ENCODE measurements around the gene SP5. TPM values are rescaled to one million over a fixed set of nuclear protein-coding genes. Genes with fewer than 3 reads are reported as not detected.

Gene SP5
- total and polyA plus RNA-seq, 10 of the 15 experiments (the other 5 are each of a cell fraction or from before 2014, with no cell fraction given): not detected

DNA sequence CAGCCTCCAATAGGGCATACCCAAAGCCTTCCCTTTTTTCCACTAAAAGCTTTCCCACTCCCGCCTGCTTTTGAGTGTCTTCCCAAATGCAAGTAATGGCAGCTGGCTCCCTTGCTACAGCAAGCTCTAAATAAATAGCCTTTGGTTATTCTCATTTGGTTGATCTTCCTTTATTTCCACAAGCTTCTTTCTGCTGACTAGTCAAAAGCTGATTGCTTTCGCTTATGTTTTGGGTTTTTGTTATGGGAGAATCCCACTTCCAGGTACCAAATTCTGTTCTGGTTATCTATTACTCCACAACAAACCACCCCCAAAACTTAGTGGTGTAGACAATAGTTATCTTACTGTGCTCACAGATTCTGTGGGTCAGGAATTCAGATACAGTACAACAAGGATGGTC is 22.3 kb downstream of the SP5 start:
- FAIRE-seq (no peak), ATAC-seq (no peak), DNase-seq (ENCODE audit: low read depth, low spot score) (no peak)
- Histone ChIP-seq H3K4me1 (ENCODE audit: control insufficient read depth, insufficient read depth, low read length) (no peaks in the 10 kb centered on the region), H3K79me2 (ENCODE audit: control insufficient read depth, insufficient read depth, low read length) (no peaks in the 10 kb centered on the region), H3K9me3 (replicated peaks; ENCODE audit: control insufficient read depth, insufficient read depth, low read length) (no peaks in the 10 kb centered on the region), H3K27me3 (replicated peaks in 1 of 2; ENCODE audit: control insufficient read depth in 2 of 2, insufficient read depth in 2 of 2, low read length in 1 of 2) (peaks cover 0 to 2% of the 10 kb centered on the region in 2 experiments; a peak in 1 of 4 replicates), H4K20me1 (ENCODE audit: control insufficient read depth, insufficient read depth) (no peaks in the 10 kb centered on the region), H3K27ac (ENCODE audit: control insufficient read depth, insufficient read depth) (no peak overlapping the region), H3K9ac (ENCODE audit: control insufficient read depth, insufficient read depth, low read length) (no peak overlapping the region), H2AFZ (ENCODE audit: control insufficient read depth, low read depth, low read length) (no peak overlapping the region), H3K4me2 (ENCODE audit: control insufficient read depth, insufficient read depth) (no peak overlapping the region), H3K4me3 (no peak overlapping the region), H3K36me3 (ENCODE audit: control insufficient read depth in 2 of 2, insufficient read depth in 2 of 2, low read length in 1 of 2) (no peaks in the 10 kb centered on the region)
- TF ChIP-seq STAT1 (conservative IDR thresholded peaks at IDR 0.05) (no peak), BCL11A (IDR thresholded peaks at IDR 0.05; ENCODE audit: low read depth, low read length) (no peak), WRNIP1 (IDR thresholded peaks at IDR 0.05; ENCODE audit: borderline replicate concordance, low read depth, low read length) (no peak), RBBP5 (conservative IDR thresholded peaks at IDR 0.05) (no peak), PAX5 (IDR thresholded peaks at IDR 0.05; ENCODE audit: borderline replicate concordance, low read depth, low read length) (no peak), ZNF622 (IDR thresholded peaks at IDR 0.05) (no peak), PAX8 (IDR thresholded peaks at IDR 0.05) (no peak), IRF3 (IDR thresholded peaks at IDR 0.05) (no peak), HDAC2 (IDR thresholded peaks at IDR 0.05) (no peak), NR2F1 (conservative IDR thresholded peaks at IDR 0.05) (no peak)
- TF ChIP-seq, protein P1, sequence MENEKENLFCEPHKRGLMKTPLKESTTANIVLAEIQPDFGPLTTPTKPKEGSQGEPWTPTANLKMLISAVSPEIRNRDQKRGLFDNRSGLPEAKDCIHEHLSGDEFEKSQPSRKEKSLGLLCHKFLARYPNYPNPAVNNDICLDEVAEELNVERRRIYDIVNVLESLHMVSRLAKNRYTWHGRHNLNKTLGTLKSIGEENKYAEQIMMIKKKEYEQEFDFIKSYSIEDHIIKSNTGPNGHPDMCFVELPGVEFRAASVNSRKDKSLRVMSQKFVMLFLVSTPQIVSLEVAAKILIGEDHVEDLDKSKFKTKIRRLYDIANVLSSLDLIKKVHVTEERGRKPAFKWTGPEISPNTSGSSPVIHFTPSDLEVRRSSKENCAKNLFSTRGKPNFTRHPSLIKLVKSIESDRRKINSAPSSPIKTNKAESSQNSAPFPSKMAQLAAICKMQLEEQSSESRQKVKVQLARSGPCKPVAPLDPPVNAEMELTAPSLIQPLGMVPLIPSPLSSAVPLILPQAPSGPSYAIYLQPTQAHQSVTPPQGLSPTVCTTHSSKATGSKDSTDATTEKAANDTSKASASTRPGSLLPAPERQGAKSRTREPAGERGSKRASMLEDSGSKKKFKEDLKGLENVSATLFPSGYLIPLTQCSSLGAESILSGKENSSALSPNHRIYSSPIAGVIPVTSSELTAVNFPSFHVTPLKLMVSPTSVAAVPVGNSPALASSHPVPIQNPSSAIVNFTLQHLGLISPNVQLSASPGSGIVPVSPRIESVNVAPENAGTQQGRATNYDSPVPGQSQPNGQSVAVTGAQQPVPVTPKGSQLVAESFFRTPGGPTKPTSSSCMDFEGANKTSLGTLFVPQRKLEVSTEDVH (IDR thresholded peaks at IDR 0.05; ENCODE audit: low read depth, partially characterized antibody): no peak
- TF ChIP-seq, protein P2, sequence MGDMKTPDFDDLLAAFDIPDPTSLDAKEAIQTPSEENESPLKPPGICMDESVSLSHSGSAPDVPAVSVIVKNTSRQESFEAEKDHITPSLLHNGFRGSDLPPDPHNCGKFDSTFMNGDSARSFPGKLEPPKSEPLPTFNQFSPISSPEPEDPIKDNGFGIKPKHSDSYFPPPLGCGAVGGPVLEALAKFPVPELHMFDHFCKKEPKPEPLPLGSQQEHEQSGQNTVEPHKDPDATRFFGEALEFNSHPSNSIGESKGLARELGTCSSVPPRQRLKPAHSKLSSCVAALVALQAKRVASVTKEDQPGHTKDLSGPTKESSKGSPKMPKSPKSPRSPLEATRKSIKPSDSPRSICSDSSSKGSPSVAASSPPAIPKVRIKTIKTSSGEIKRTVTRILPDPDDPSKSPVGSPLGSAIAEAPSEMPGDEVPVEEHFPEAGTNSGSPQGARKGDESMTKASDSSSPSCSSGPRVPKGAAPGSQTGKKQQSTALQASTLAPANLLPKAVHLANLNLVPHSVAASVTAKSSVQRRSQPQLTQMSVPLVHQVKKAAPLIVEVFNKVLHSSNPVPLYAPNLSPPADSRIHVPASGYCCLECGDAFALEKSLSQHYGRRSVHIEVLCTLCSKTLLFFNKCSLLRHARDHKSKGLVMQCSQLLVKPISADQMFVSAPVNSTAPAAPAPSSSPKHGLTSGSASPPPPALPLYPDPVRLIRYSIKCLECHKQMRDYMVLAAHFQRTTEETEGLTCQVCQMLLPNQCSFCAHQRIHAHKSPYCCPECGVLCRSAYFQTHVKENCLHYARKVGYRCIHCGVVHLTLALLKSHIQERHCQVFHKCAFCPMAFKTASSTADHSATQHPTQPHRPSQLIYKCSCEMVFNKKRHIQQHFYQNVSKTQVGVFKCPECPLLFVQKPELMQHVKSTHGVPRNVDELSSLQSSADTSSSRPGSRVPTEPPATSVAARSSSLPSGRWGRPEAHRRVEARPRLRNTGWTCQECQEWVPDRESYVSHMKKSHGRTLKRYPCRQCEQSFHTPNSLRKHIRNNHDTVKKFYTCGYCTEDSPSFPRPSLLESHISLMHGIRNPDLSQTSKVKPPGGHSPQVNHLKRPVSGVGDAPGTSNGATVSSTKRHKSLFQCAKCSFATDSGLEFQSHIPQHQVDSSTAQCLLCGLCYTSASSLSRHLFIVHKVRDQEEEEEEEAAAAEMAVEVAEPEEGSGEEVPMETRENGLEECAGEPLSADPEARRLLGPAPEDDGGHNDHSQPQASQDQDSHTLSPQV (IDR thresholded peaks at IDR 0.05): no peak
- TF ChIP-seq, protein P3, sequence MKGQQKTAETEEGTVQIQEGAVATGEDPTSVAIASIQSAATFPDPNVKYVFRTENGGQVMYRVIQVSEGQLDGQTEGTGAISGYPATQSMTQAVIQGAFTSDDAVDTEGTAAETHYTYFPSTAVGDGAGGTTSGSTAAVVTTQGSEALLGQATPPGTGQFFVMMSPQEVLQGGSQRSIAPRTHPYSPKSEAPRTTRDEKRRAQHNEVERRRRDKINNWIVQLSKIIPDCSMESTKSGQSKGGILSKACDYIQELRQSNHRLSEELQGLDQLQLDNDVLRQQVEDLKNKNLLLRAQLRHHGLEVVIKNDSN (IDR thresholded peaks at IDR 0.05; ENCODE audit: borderline replicate concordance, extremely low read length, insufficient read depth, low read depth, low read length): no peak
- ChIA-PET SMC1A (ENCODE audit: uncharacterized antibody, unreplicated experiment) (interaction anchor here (1.7 kb wide), 2 partner anchors 42 to 77 kb away, joined by 4 read pairs; no protein-coding TSS in a partner anchor), RAD21 (ENCODE audit: unreplicated experiment) (no interaction called here), POLR2A (interaction anchor here (0.6 to 1.1 kb wide), 2 partner anchors 80 to 367 kb away, joined by 3 to 4 read pairs; partner anchors contain the start of gene GAD1), CTCF (interaction anchor here (3.7 kb wide), 1 partner anchor 76 kb away, joined by 15 read pairs; no protein-coding TSS in a partner anchor)
- in situ Hi-C loops (cut with MboI) (no loop called here), intact Hi-C loops (cut with micrococcal nuclease; ENCODE audit: unreplicated experiment) (no loop called here)
- BruUV-seq (replicated peaks): no TSS peak
- 65% methylated on average over 2 of the region's 2 CpGs for WGBS (ENCODE audit: insufficient coverage, insufficient replicate concordance, low lambda C conversion rate, missing lambda C conversion rate)

Data from GM12878 (cell line).